NCI-H1105 treated with DMSO at 0.1 percent for 48 hours (cell line): ENCODE data around the gene DIPK1A.

ENCODE experiments used
- DNase-seq: peaks from one replicate; lab custom pipeline; 2025; lab: John Stamatoyannopoulos, UW

Gene DIPK1A

DNA sequence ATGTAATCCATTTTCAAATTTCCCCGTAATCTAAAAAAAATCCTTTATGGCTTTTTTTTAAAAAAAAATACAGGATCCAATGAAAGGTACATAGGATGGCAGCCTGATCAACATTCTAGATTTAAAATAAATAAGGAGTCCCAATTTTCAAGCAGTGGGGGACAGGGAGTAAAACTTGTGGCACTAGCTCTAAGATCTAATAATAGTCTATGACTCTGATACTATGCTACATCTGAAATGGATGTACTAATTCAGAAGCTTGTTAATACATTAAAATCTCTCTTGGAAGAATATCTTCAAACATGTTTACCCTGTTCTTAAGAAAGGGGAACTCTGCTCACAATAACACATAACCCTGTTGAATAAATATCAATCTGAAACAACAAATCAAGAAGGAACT, 8.5 kb downstream of the DIPK1A start:
- no peak for DNase-seq

DNA sequence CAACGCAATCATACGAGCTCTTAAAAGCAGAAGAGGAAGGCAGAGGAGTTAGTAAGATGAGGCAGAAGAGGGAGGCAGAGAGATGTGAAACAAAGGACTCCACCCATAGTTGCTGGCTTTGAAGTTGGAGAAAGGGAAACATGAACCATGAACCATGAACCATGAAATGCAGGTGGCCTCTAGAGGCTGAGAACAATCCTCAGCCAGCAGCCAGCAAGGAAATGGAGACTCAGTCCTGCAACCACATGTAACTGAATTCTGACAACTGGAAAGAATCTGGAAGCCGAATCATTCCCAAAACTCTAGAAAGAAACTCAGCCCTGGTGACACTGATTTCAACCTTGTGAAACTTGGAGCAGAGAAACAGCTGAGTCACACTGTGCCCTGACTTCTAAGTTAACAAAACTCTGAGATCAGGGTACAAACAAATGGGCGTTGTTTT, 10.1 kb downstream of the DIPK1A start:
- no peak for DNase-seq

DNA sequence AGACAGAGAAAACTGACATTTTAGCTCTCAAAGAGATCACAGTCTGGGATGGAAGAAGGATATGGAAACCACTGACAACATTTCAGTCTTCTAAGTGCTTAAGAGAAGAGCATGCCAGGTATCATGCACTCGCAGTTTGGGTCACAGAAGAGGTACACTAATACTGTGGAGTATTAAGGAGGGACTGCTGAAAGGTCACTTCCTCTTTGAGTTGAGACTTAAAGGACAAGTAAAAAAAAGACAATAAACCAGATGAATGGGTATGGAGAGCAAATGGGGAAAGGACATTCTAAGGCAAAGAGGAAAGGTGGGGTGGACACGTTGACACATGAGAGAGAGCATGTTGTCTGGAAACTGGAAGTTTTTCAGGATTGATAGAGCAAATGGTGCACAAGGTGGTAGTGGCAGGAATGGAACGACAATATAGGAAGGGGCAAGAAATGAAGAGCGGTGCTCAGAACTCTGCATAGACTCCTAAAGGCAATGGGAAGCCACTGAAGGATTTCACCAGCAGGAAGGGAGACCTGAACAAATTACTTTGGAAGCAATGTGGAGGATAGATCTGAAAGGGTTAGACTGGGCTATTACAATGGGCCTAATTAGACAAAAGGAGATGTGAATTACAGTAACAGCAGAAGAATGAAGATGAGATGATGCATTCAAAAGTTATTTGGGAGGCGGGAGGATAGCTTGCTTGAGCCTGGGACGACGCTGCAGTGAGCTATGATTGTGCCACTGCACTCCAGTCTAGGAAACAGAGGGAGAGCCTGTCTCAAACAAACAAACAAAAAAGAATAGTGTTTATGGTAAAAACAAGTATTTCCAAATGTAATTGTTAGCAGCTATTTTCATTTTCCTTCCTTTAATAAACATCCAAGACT, 11.1 kb downstream of the DIPK1A start:
- no peak for DNase-seq

DNA sequence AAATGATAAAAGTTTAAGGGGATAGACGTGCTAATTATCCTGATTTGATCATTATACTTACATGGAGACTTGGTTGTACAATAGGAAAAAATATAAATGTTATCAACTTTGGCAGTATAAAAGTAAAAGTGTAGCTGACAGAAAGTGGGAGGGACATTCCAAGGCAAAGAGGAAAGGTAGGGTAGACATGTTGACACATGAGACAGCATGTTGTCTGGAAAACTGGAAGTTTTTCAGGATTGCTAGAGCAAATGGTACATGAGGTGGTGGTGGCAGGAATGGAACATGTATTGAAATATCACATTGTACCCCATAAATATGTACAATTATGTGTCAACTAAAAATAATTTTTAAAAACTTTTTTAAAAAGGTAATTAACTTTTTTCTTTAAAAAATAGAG, 13.2 kb downstream of the DIPK1A start:
- no peak for DNase-seq

DNA sequence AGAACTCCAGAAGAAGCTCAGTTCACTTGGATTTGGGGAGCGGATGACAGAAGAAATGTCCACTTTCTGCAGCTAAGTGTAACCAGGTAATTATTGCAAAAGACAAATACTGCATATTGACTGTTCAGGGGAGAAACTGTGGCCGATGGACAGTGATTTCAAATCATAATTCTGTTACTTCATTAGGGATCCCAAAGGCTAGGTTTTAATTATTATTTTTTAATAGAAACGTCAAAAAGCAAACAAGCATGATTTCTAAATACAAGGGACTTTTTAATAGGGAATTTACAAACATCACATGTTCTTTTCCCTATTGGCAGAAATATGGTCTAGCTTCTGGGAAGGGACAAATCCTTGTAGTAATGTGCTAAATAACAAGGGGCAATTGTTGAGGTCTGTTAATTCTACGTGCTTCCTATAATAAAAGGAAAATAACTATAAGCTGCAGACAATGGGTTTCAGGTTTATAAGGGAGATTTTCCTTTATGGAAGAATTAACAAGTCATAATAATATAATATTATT, 15.5 kb downstream of the DIPK1A start:
- no peak for DNase-seq

DNA sequence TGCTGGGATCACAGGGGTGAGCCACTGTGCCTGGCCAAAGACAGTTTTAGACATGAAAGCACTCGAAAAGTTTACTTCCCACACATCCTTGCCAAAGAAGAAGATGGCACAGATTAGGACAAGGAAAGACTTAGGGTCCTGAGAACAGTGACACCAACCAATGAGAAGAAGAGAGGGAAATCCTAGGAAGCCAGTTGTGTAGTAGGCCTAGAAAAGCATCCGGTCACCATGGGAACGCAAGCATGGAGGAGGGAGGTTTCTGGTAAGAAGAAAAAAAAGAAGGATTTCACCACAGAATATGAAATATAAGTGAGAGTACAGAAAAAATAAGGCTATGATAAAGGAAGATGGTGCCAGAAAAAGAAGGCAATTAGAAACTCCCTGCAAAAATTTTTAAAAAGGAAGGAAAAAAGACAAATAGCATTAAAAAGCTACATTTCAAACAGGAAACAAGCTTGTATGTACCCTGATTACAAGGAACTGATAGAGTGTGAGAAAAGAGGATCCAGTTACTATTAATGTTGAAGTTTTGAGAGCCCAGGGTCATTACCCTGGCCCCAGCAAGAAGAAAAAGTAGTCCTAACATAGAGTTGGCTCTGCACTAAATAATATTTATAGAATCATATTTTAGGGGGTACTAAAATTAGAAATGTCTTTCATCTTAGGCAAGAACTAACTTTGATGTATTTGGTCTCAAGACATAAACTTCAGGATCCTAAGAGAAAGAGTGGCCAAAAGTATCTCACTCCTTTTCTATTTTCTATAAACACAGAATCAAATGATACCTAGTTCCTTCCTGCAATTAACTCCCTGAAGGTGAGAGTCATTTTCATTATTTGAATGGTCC, 16.1 kb downstream of the DIPK1A start:
- no peak for DNase-seq

GRCh38 chr1:92943502-92943847, 17.8 kb downstream of the DIPK1A start:
- DNase-seq: no peak

DNA sequence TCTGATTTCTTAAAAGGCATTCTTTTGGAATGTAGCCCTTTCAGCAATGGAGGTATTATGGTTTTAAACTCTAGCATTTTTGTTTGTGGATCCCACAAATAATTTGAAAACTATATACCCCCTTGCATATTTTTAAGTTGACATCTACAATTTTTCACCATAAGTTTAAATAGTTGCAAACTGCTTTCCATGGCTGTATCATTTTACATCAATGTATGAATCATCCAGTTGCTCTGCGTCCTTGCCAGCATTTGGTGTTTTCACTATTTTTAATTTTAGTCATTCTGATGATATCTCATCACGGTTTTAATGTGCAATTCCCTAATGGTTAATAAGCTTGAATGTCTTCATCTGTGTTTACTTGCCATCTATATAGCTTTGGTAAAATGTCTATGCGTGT, 20.7 kb downstream of the DIPK1A start:
- DNase-seq: no peak

DNA sequence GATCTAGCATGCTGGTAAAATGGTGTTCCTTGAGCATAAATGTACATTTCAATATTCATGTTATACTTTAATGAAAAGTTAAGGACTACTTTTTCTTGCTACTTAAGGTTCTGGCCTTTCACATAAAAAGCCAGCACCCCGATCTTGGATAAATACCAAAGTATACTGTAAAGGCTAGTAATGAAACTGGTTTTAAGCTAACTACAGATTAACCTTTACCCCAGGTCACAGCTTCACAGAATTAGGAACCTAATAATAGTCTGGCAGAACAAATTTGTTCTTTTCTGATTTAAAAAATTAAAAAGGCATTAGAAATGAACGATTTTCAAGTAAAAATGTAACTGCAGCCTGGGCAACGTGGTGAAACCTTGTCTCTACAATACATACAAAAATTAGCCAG, 23.5 kb downstream of the DIPK1A start:
- DNase-seq: no peak

- no peak for DNase-seq
Measured at GRCh38 chr1:92936865-92937264, 24.4 kb downstream of the DIPK1A start.

DNA sequence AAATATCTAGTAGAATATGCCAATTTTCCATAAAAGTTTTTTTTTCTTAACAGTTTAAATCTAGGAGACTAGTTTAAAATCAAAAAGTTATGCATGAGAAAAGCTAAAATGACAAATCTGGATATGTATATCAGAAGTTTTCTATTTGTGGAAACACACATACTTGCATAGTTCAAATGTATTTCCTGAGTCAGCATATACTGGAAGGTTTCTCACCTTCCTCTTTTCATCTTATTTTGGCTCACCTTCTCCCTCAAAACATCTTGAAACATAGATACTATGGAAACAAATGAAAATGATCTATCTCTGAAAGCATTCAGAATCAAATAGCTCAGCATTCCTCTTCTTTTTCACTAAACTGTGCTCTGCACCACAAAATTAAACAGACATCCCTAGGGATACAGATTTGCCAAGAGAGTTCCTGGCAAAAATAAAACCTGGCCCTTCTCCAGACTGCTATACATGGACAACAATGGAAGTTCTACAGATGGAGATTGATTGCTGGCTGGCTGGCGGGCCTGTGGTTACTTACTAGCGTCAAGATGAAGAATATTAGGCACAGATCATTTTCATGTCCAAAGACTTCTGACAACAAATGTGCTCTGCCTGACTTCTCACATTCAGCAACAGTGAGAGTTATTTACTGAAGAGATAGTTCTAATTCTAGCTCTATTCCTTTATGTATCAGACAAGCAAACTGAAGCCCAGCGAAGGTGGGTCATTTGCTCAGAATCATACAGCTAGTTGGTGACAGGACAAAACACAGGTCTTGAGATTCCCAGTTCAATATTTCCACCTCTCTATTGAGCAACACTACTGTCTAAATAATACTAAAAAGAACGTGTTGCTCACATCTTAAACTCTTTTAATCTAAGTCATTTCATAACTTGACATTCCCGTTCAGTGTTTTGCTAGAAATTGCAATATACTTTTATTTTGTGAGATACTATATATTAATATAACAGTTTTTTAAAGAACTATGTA, 26.6 kb downstream of the DIPK1A start:
- DNase-seq: peak; percentile 91

- no peak for DNase-seq
Measured at GRCh38 chr1:92933459-92933858, 27.8 kb downstream of the DIPK1A start.

GRCh38 chr1:92931691-92932090, 29.6 kb downstream of the DIPK1A start:
- DNase-seq: no peak

DNA sequence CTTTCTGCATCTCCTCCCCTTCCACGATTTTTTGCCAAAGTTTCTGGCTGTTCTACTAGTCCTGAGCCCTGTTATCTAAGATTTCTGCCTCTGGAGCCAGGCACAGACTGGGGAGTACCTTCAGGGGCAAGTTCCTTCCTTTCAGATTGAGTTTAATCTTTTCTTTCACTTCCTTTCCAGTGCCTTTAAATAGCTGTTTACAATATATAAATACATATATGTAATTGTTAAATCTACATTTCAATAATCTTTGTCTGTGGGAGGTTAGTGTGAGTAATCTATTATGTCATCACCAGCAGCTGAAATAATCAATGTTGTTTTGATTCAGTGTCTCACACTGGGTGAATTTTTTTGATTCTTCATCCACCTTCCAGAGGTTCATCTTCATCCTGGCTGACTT, 31.8 kb downstream of the DIPK1A start:
- DNase-seq: no peak

DNA sequence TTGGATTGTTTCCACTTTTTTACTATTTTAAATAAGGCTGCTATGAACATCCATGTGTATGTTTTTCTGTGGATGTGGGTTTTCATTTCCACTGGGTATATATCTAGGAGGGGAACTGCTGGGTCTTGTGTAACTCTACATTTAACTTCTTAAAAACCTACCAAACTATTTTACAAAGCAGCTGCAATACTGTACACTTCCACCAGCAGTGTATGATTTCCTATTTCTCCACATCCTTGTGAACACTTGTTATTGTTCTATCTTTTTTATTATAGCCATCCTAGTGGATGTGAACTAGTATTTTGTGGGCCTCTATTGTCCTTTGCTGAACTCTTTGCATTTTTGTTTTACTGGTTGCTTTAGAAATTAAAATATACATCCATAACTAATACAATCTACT, 33.4 kb downstream of the DIPK1A start:
- DNase-seq: no peak

- DNase-seq: no peak
Measured at GRCh38 chr1:92926873-92927272, 34.4 kb downstream of the DIPK1A start.

GRCh38 chr1:92924501-92924900, 36.8 kb downstream of the DIPK1A start:
- no peak for DNase-seq

DNA sequence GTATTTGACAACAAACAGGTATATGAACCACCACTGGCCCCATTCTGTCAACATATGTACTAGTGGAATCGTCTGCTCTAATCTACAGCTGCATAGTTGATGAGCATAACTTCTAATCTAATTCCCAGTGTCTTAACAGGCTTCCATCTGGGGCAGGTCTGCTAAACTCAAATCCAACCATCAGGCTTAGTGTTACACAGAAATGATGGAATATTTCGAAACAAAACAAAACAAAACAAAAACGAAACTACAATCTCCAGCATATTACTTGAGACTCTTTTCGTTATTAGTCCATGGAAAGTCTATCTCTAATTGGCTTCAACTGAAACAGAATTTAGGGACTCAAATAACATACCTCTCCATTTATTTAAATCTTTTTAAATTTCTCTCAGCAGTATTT, 37.6 kb downstream of the DIPK1A start:
- no peak for DNase-seq

DNA sequence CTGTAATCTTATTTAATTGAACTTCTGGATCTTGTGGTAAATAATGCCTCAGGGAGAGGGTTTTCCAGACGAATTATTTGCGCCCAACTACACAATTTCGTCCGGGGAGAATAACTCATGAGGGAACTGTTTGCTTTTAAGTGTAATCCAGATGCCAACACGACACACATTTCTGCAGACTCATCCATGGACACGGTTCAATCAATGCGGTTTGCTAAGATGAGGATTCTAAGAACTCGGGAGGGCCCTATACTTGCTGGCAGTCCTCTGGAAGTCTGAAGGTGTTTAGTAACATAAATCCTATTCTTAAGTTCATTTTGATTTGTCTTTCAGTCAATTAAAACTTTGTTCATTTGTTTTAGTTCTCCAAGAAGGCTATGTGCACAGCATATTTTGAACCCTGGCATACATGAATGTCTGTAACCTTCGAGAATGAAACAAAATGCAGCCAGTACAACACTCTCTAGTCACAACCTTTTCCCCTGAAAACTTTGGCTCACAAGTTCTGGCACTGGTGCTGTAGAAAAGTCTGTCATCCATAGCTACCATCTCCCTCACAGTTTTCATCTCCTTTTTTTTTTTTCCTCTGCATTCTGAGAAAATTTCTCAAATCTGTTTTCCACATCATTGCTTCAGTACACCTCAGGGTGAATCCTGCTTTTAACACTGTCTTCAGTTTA, 38.8 kb downstream of the DIPK1A start:
- DNase-seq: no peak

DNA sequence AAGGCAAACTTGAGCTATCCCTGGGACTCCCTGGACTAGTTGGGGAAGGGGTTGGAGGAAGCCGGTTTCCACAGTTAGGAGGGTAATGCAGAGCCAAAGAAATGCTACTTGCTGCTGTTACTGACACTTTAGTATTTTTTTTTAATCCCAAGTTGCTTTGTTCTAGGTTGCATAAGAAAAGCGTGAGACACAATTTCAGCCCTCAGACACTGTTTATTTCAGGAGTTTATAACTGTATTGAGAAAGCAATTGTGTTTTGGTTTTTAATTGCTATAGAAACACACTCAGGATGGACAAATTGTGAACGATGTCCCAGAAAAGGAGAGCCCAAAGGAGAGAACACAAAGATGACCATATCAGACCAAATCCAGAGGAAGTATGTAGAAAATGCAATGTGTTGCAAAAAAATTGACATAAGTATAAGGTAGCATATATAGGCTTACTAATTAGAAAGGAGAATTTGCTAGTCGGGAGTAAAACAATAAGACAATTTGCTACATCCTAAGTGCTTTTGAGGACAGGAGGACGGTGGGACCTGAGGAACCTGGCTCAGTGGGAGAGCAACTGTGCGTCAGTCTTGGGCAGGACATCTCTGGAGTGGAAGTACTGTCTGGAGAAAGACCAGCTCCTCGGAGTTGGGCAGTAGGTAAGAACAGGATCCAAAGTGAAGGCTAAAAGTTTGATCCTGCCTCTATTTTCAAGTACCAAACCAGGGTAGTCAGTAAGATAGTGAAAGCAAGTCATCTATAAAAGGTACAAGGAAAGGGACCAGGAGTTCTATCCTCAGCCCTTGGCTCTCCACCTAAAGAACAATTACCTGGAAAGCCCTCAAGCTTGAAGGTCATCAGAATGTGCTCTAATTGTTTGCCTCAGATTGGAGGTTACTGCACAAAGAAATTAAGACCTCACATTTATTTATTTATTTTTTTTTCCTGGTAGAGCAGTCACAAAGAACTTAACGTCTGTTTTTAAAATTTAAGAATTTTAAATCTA, 39.9 kb downstream of the DIPK1A start:
- no peak for DNase-seq
